CD4-positive, CD25-positive, alpha-beta regulatory T cell (primary cell): ENCODE data around the gene MEF2C. TPM values are rescaled to one million over a fixed set of nuclear protein-coding genes. Genes with fewer than 3 reads are reported as not detected.

Experiments used
- ATAC-seq, 2 donors: fragments of 150-1000 bp; cut with Tn5 transposase; one replicate each; pipeline ENCODE4 v1.10.0; 2021; ENCODE audit warnings: low read depth in 2 of 2, moderate number of reproducible peaks in 2 of 2, moderate library complexity in 1 of 2
- DNase-seq, 3 donors: peaks; one replicate each; pipeline versions ENCODE4 v3.0.0 to v3.0.0-alpha.2; 2012 to 2022; ENCODE audit warnings: mixed read lengths in 1 of 3
- H3K27ac ChIP-seq: one replicate; pipeline ENCODE4 v1.7.0; 2013; ENCODE audit warnings: mild to moderate bottlenecking, low read length; ENCODE audit not compliant: insufficient read depth, poor library complexity, severe bottlenecking
- H3K27me3 ChIP-seq: one replicate; pipeline ENCODE4 v1.7.0; 2013; ENCODE audit warnings: low read length; ENCODE audit not compliant: control insufficient read depth, insufficient read depth
- H3K36me3 ChIP-seq: one replicate; pipeline ENCODE4 v1.7.0; 2013; ENCODE audit warnings: mild to moderate bottlenecking, low read length, moderate library complexity; ENCODE audit not compliant: control insufficient read depth, insufficient read depth
- H3K4me1 ChIP-seq: 2 replicates; pipeline ENCODE4 v1.7.0; 2013; ENCODE audit warnings: mild to moderate bottlenecking, low read length; ENCODE audit not compliant: insufficient read depth, control insufficient read depth, poor library complexity, severe bottlenecking
- H3K4me3 ChIP-seq: one replicate; pipeline ENCODE4 v1.7.0; 2013; ENCODE audit warnings: low read depth, mild to moderate bottlenecking, low read length, moderate library complexity
- H3K9me3 ChIP-seq, 2 experiments: 1 replicate in 1 of 2; 2 replicates in 1 of 2; pipeline ENCODE4 v1.7.0; 2013; ENCODE audit warnings: low read length in 2 of 2, mild to moderate bottlenecking in 1 of 2, moderate library complexity in 1 of 2; ENCODE audit not compliant: control insufficient read depth in 2 of 2
- H3K27ac Mint-ChIP-seq, 3 donors: one replicate each; pipeline ENCODE4 v1.8.0; 2020 to 2022; ENCODE audit warnings: mild to moderate bottlenecking in 3 of 3, mixed read lengths in 3 of 3, moderate library complexity in 2 of 3
- H3K27me3 Mint-ChIP-seq: one replicate; pipeline ENCODE4 v1.8.0; 2022; ENCODE audit warnings: mild to moderate bottlenecking, mixed read lengths
- H3K36me3 Mint-ChIP-seq: one replicate; pipeline ENCODE4 v1.8.0; 2020; ENCODE audit warnings: mixed read lengths
- H3K4me1 Mint-ChIP-seq, 4 donors: one replicate each; pipeline ENCODE4 v1.8.0; 2020 to 2022; ENCODE audit warnings: mixed read lengths in 4 of 4, mild to moderate bottlenecking in 1 of 4
- H3K4me3 Mint-ChIP-seq, 4 donors: one replicate each; pipeline ENCODE4 v1.8.0; 2020 to 2022; ENCODE audit warnings: mild to moderate bottlenecking in 4 of 4, mixed read lengths in 4 of 4, moderate library complexity in 3 of 4
- H3K9me3 Mint-ChIP-seq, 7 donors: one replicate each; pipeline ENCODE4 v1.8.0; 2020 to 2022; ENCODE audit warnings: mixed read lengths in 7 of 7, mild to moderate bottlenecking in 3 of 7, moderate library complexity in 2 of 7
- polyA plus RNA-seq, 4 donors: library from polyadenylated mRNA; unstranded; fragments of 300-500 nt; fragmentation: Illumina TruSeq; gene quantifications; one replicate each; pipeline ENCODE4 v1.2.3, GENCODE V29; 2021
- total RNA-seq: library from RNA; stranded (reverse); gene quantifications from one replicate; pipeline ENCODE4 v1.2.3, GENCODE V29; 2022

MEF2C gene
- total and polyA plus RNA-seq, 5 donors from 2014 or later = 0.38 to 1.7 (median 1.6) TPM; not detected in 2

GRCh38 chr5:88761939-88762338, 121.0 kb downstream of the MEF2C start:
- no peaks in the 10 kb centered on the region for H3K27me3 ChIP-seq
- no peak overlapping the region for H3K27ac ChIP-seq
- DNase-seq (no peak), ATAC-seq (no peak)
- H3K4me3 ChIP-seq = no peak overlapping the region
- H3K36me3 Mint-ChIP-seq = no peaks in the 10 kb centered on the region
- no peaks in the 10 kb centered on the region for H3K9me3 ChIP-seq
- H3K4me1 Mint-ChIP-seq = no peaks in the 10 kb centered on the region
- H3K27ac Mint-ChIP-seq = no peak overlapping the region
- H3K4me1 ChIP-seq = no peaks in the 10 kb centered on the region
- no peaks in the 10 kb centered on the region for H3K36me3 ChIP-seq
- H3K27me3 Mint-ChIP-seq = peaks cover 4% of the 10 kb centered on the region
- H3K4me3 Mint-ChIP-seq = no peak overlapping the region
- no peaks in the 10 kb centered on the region for H3K9me3 Mint-ChIP-seq

DNA sequence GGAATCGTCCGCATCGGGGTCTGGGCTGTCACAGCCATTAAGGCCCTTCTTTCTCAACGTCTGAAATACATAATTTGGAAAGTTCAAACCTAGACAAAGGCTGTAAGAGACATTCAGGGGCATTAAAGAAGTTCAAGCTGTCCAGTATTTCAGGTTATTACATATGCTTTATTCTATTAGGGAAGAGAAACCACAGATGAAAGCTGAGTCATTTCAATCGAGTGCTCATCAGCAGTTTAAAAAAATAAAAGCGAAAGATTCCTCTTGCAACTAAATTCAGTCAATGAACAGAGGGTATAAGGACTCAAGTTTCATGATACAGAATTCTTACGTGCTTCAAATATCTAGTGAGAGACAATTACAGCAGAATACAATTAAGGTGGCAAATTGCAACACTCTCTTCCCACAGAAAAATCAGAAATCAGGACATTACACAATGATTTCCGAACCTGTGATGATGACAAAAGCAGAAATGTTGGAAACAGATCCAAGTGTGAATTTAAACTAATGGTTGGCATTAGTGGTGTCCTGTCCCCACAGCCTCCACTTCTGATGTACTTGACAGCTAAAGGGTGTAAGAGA, 121.6 kb downstream of the MEF2C start:
- Mint-ChIP-seq H3K9me3 (no peaks in the 10 kb centered on the region), H3K4me1 (no peaks in the 10 kb centered on the region), H3K27me3 (peaks cover 4% of the 10 kb centered on the region), H3K27ac (no peak overlapping the region), H3K4me3 (no peak overlapping the region), H3K36me3 (no peaks in the 10 kb centered on the region)
- H3K27me3 ChIP-seq = no peaks in the 10 kb centered on the region
- H3K4me1 ChIP-seq = no peaks in the 10 kb centered on the region
- no peaks in the 10 kb centered on the region for H3K9me3 ChIP-seq
- no peak overlapping the region for H3K4me3 ChIP-seq
- H3K27ac ChIP-seq = no peak overlapping the region
- ATAC-seq = no peak
- H3K36me3 ChIP-seq = no peaks in the 10 kb centered on the region
- DNase-seq = no peak

GRCh38 chr5:88760527-88760926, 122.5 kb downstream of the MEF2C start:
- H3K36me3 ChIP-seq = no peaks in the 10 kb centered on the region
- H3K4me3 ChIP-seq = no peak overlapping the region
- Mint-ChIP-seq H3K4me1 (no peaks in the 10 kb centered on the region), H3K9me3 (no peaks in the 10 kb centered on the region), H3K27ac (no peak overlapping the region), H3K27me3 (peaks cover 4% of the 10 kb centered on the region), H3K4me3 (no peak overlapping the region), H3K36me3 (no peaks in the 10 kb centered on the region)
- ATAC-seq (no peak), DNase-seq (no peak)
- H3K4me1 ChIP-seq = no peaks in the 10 kb centered on the region
- no peaks in the 10 kb centered on the region for H3K9me3 ChIP-seq
- H3K27me3 ChIP-seq = no peaks in the 10 kb centered on the region
- H3K27ac ChIP-seq = no peak overlapping the region

DNA sequence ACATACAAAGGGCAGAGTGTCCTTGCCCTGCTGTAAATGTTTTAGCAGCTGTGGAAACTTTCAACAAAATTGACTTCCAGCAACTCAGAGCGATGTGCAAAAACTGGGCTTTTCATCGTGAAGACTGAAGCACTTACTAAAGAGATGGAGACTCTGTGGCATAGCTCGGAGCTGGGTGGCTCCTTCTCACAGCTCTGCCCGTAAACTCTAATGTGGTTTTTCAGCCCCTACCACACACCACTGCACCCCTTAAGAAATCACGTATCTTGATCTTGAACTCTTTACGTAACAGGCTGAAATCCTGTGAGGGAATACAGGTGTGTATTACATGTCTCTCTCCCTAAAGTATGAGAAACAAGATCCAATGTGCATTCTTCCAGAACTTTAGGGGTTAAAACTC, 124.4 kb downstream of the MEF2C start:
- peaks cover 0 to 3% (median 0%) of the 10 kb centered on the region in 7 donors for H3K9me3 Mint-ChIP-seq
- H3K4me3 ChIP-seq = no peak overlapping the region
- no peak overlapping the region for H3K27ac ChIP-seq
- H3K27me3 ChIP-seq = peaks cover 2% of the 10 kb centered on the region
- no peak overlapping the region for H3K27ac Mint-ChIP-seq
- no peaks in the 10 kb centered on the region for H3K36me3 Mint-ChIP-seq
- ATAC-seq = no peak
- no peaks in the 10 kb centered on the region for H3K4me1 Mint-ChIP-seq
- peaks cover 8% of the 10 kb centered on the region for H3K27me3 Mint-ChIP-seq
- H3K4me1 ChIP-seq = no peaks in the 10 kb centered on the region
- no peaks in the 10 kb centered on the region for H3K9me3 ChIP-seq
- no peak for DNase-seq
- H3K4me3 Mint-ChIP-seq = no peak overlapping the region
- H3K36me3 ChIP-seq = no peaks in the 10 kb centered on the region

DNA sequence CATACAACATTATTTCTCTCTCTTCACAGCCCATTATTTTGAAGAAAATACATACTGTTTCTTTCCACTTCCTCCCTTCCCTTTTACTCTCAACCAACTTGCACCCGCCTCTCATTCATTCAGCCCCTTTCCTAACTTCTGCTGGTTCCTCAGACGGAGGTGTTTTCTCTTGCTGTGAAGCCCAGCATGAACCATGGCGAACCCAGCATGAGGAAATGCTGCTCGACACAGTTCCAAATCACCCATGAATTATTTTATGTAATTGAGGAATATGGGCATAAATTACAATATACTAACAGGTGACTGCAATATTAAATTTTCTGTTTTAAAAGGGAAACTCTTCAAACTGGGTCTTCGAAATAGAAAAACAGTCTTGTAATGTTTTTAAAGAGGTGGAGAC, 124.8 kb downstream of the MEF2C start:
- Mint-ChIP-seq H3K4me1 (no peaks in the 10 kb centered on the region), H3K9me3 (peaks cover 0 to 3% (median 0%) of the 10 kb centered on the region in 7 donors), H3K27me3 (peaks cover 8% of the 10 kb centered on the region), H3K4me3 (no peak overlapping the region), H3K36me3 (no peaks in the 10 kb centered on the region), H3K27ac (no peak overlapping the region)
- no peak for DNase-seq
- peaks cover 2% of the 10 kb centered on the region for H3K27me3 ChIP-seq
- H3K4me1 ChIP-seq = no peaks in the 10 kb centered on the region
- no peak overlapping the region for H3K4me3 ChIP-seq
- no peaks in the 10 kb centered on the region for H3K9me3 ChIP-seq
- no peak for ATAC-seq
- H3K27ac ChIP-seq = no peak overlapping the region
- H3K36me3 ChIP-seq = no peaks in the 10 kb centered on the region

- no peaks in the 10 kb centered on the region for H3K36me3 Mint-ChIP-seq
- H3K9me3 Mint-ChIP-seq = peaks cover 0 to 3% (median 0%) of the 10 kb centered on the region in 7 donors
- Histone ChIP-seq H3K27me3 (peaks cover 2% of the 10 kb centered on the region), H3K27ac (no peak overlapping the region), H3K36me3 (no peaks in the 10 kb centered on the region), H3K9me3 (no peaks in the 10 kb centered on the region), H3K4me1 (no peaks in the 10 kb centered on the region), H3K4me3 (no peak overlapping the region)
- H3K27ac Mint-ChIP-seq = no peak overlapping the region
- no peak overlapping the region for H3K4me3 Mint-ChIP-seq
- DNase-seq = no peak
- H3K27me3 Mint-ChIP-seq = peaks cover 8% of the 10 kb centered on the region
- H3K4me1 Mint-ChIP-seq = no peaks in the 10 kb centered on the region
- ATAC-seq = no peak
Observed at GRCh38 chr5:88756953-88757352, 126.0 kb downstream of the MEF2C start.

GRCh38 chr5:88748666-88749065, 134.3 kb downstream of the MEF2C start:
- no peaks in the 10 kb centered on the region for H3K27me3 ChIP-seq
- H3K9me3 Mint-ChIP-seq = peaks cover 0 to 2% (median 0%) of the 10 kb centered on the region in 7 donors
- H3K4me3 Mint-ChIP-seq = no peak overlapping the region
- ATAC-seq (no peak), DNase-seq (no peak)
- H3K4me1 Mint-ChIP-seq = peaks cover 0 to 6% (median 0%) of the 10 kb centered on the region in 4 donors
- no peak overlapping the region for H3K4me3 ChIP-seq
- no peak overlapping the region for H3K27ac Mint-ChIP-seq
- H3K36me3 ChIP-seq = no peaks in the 10 kb centered on the region
- H3K9me3 ChIP-seq = no peaks in the 10 kb centered on the region
- H3K27ac ChIP-seq = no peak overlapping the region
- no peaks in the 10 kb centered on the region for H3K36me3 Mint-ChIP-seq
- H3K27me3 Mint-ChIP-seq = peaks cover 6% of the 10 kb centered on the region
- no peaks in the 10 kb centered on the region for H3K4me1 ChIP-seq

DNA sequence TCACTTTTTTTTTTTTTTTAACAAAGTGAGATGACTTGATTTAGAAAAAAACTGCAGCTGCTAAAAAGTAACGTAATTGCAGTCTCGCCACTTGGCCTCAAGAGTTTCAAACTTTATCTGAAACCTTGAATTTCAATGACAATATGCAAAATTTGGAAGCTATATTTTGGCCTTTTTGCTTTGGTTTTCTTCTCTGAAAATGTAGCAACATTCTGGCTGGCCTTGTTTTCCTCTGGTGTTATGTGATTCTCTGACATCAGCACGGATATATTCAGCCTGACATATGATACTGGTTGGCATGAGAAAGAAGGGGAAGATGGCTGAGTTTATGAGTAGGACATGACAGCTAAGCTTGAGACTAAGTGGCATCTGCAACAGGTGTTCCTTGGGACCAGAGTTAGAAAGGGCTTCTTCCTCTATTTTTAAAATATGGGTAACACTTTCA, 136.5 kb downstream of the MEF2C start:
- no peak for ATAC-seq
- H3K27me3 Mint-ChIP-seq = peaks cover 4% of the 10 kb centered on the region
- no peak for DNase-seq
- no peak overlapping the region for H3K27ac ChIP-seq
- no peak overlapping the region for H3K4me3 Mint-ChIP-seq
- no peaks in the 10 kb centered on the region for H3K36me3 Mint-ChIP-seq
- no peaks in the 10 kb centered on the region for H3K36me3 ChIP-seq
- no peaks in the 10 kb centered on the region for H3K9me3 ChIP-seq
- H3K4me1 Mint-ChIP-seq = peaks cover 0 to 2% (median 0%) of the 10 kb centered on the region in 4 donors
- H3K4me3 ChIP-seq = no peak overlapping the region
- no peaks in the 10 kb centered on the region for H3K9me3 Mint-ChIP-seq
- no peak overlapping the region for H3K27ac Mint-ChIP-seq
- no peaks in the 10 kb centered on the region for H3K27me3 ChIP-seq
- no peaks in the 10 kb centered on the region for H3K4me1 ChIP-seq
